AG04449 (cell line): ENCODE data around the gene ATN1.
A peak's percentile ranks its signal among the peaks of the same experiment; 100 is the strongest.
"Not testable (repeated sequence)": the region's sequence is repeated elsewhere in the genome, so short reads cannot be mapped to it uniquely, and the experiment has no call there.

Experiments
- CTCF ChIA-PET: fragments of 350-600 bp; formaldehyde crosslinking; extraction: SDS; loops from one replicate; lab custom pipeline; 2021; ENCODE audit warnings: antibody characterized with exemption; lab: Yijun Ruan, JAX
- POLR2A ChIA-PET: fragments of 400-600, 350-600 bp; formaldehyde crosslinking; extraction: SDS; loops from one replicate; lab custom pipeline; 2020; ENCODE audit warnings: antibody characterized with exemption, inconsistent platforms; lab: Yijun Ruan, JAX
- DNase-seq: peaks from one replicate; pipeline ENCODE4 v3.0.0-alpha.2; 2010; ENCODE audit warnings: low read depth, low spot score
- H3K4me3 ChIP-seq: 2 replicates; pipeline ENCODE4 v1.5.1; 2011; ENCODE audit warnings: low read depth, mild to moderate bottlenecking, control low read depth, low read length
- CTCF ChIP-seq: IDR thresholded peaks from one replicate; pipeline ENCODE4 v1.5.1; 2011; ENCODE audit warnings: mild to moderate bottlenecking, moderate library complexity, low read length, control low read depth, inconsistent platforms; ENCODE audit not compliant: insufficient read depth; ENCODE audit errors: missing control alignments

ATN1 gene

GRCh38 chr12:6887460-6887859 lies 40.3 kb upstream of the ATN1 start:
- ChIA-PET CTCF (interaction anchor here (0.8 to 1.9 kb wide), 4 partner anchors 10 to 75 kb away, joined by 3 to 11 read pairs (median 4); partner anchors contain the start of gene SPSB2), POLR2A (no interaction called here)
- H3K4me3 ChIP-seq: no peak overlapping the region
- DNase-seq: no peak
- no peak for TF ChIP-seq CTCF

- DNase-seq: no peak
- no peak overlapping the region for H3K4me3 ChIP-seq
- ChIA-PET CTCF (interaction anchor here (1.6 kb wide), 1 partner anchor 18 kb away, joined by 5 read pairs; no protein-coding TSS in a partner anchor), POLR2A (interaction anchor here (1.3 kb wide), 1 partner anchor 15 kb away, joined by 3 read pairs; the partner anchor contains the start of gene SPSB2)
- no peak for TF ChIP-seq CTCF
Observed at GRCh38 chr12:6888360-6888759, 39.4 kb upstream of the ATN1 start.

GRCh38 chr12:6888794-6889193 lies 39.0 kb upstream of the ATN1 start:
- ChIA-PET CTCF (interaction anchor here (1.4 kb wide), 1 partner anchor 17 kb away, joined by 12 read pairs; the partner anchor contains the start of gene SPSB2), POLR2A (interaction anchor here (1.3 kb wide), 1 partner anchor 16 kb away, joined by 3 read pairs; the partner anchor contains the start of gene SPSB2)
- not testable (repeated sequence) for H3K4me3 ChIP-seq, DNase-seq

DNA sequence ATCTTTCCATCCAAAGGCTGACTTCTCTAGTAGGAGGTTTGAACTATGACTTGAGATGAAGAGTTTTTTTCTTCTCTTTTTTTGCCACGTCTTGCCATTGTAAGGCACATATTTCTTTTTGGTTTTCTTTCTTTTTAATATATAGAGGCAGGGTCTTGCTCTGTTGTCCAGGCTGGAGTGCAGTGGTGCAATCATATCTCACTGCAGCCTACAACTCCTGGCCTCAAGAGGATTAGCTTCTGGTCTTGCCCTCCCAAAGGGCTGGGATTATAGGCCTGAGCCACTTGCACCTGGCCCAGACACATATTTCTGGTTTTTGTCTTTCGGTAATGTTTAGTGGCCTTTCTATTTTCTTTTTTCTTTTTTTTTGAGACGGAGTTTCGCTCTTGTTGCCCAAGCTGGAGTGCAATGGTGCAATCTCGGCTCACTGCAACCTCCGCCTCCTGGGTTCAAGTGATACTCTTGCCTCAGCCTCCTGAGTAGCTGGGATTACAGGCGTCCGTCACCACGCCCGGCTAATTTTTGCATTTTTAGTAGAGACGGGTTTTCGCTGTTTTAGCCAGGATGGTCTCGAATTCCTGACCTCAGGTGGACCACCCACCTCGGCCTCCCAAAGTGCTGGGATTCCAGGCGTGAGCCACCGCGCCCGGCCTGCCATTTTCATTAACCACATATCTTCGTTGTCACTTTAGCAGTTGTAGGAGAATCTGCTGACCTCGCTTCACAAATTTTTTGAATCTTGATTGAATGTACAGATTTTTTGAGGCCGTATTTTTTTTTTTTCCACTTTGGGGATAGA lies 37.8 kb upstream of the ATN1 start:
- CTCF ChIA-PET: interaction anchor here (1.4 kb wide), 1 partner anchor 18 kb away, joined by 12 read pairs; the partner anchor contains the start of gene SPSB2
- POLR2A ChIA-PET, H3K4me3 ChIP-seq, DNase-seq: not testable (repeated sequence)

- TF ChIP-seq CTCF: peak; percentile 78
- CTCF ChIA-PET: interaction anchor here (0.8 to 2.8 kb wide), 28 partner anchors 9 to 747 kb away, joined by 3 to 53 read pairs (median 4); partner anchors contain the start of genes LRRC23 and SPSB2
- peak; percentile 47 for DNase-seq
- peak overlapping the region; percentile 57 for H3K4me3 ChIP-seq
- POLR2A ChIA-PET: interaction anchor here (0.6 to 1.8 kb wide), 12 partner anchors 9 to 202 kb away, joined by 3 to 23 read pairs (median 6); partner anchors contain the start of genes CDCA3, LRRC23, SPSB2 and TPI1
Observed at GRCh38 chr12:6890789-6891645, 36.7 kb upstream of the ATN1 start.

DNA sequence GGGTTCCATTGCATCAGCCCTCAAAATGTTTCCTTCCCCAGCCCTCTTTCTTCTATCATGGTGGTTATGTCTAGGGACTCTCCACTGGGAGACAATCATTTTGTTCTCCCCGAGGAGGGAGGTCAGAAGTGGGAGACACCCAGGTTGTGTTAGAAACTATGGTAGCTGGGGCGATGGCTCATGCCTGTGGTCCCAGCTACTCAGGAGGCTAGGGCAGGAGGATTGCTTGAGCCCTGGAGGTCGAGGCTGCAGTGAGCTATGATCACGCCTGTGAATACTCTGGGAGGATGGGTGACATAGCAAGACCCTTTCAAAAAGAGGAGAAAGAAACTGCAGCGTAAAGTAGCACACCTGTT lies 36.1 kb upstream of the ATN1 start:
- CTCF ChIA-PET: interaction anchor here (0.8 to 2.8 kb wide), 28 partner anchors 9 to 746 kb away, joined by 3 to 53 read pairs (median 4); partner anchors contain the start of genes LRRC23 and SPSB2
- POLR2A ChIA-PET: interaction anchor here (0.6 to 1.8 kb wide), 11 partner anchors 10 to 203 kb away, joined by 3 to 23 read pairs (median 6); partner anchors contain the start of genes CDCA3, LRRC23, SPSB2 and TPI1
- DNase-seq: no peak
- peak overlapping the region; percentile 57 for H3K4me3 ChIP-seq
- TF ChIP-seq CTCF: no peak

GRCh38 chr12:6892683-6893082 lies 35.1 kb upstream of the ATN1 start:
- CTCF ChIA-PET: interaction anchor here (1.2 to 2.8 kb wide), 9 partner anchors 7 to 745 kb away, joined by 3 to 53 read pairs (median 17); partner anchors contain the start of genes LRRC23 and SPSB2
- POLR2A ChIA-PET, H3K4me3 ChIP-seq, DNase-seq: not testable (repeated sequence)
